PC-3 (cell line): ENCODE data around the gene MRPL40. TPM values are rescaled to one million over a fixed set of nuclear protein-coding genes. Genes with fewer than 3 reads are reported as not detected.

Experiments
- ATAC-seq: fragments of 200-7000 bp; cut with Tn5 transposase; 2 replicates; pipeline ENCODE4 v1.9.1; 2020; ENCODE audit warnings: mild to moderate bottlenecking, moderate library complexity
- BruUV-seq: library from RNA; stranded (reverse); fragments of 400-500 nt; replicated peaks from 2 replicates; lab custom pipeline; 2021; lab: Mats Ljungman, UMichigan
- CTCF ChIA-PET: fragments of 300-600 bp; sonication (Branson Sonifier 250); formaldehyde crosslinking; loops from one replicate; lab custom pipeline; 2022; ENCODE audit warnings: antibody characterized with exemption; lab: Charles Lee
- POLR2A ChIA-PET: fragments of 300-600 bp; sonication (Branson Sonifier 250); formaldehyde crosslinking; loops from one replicate; lab custom pipeline; 2022; ENCODE audit warnings: antibody characterized with exemption; ENCODE audit not compliant: unreplicated experiment; lab: Charles Lee
- DNase-seq: peaks from one replicate; pipeline ENCODE4 v3.0.0-alpha.2; 2015
- H2AFZ ChIP-seq: fragments of 300-600 bp; sonication (generic); 2 replicates; pipeline ENCODE4 v1.6.0; 2016; ENCODE audit warnings: antibody characterized with exemption, low read length
- H3F3A ChIP-seq: fragments of 300-600 bp; sonication (generic); one replicate; pipeline ENCODE4 v1.6.0; 2017; ENCODE audit warnings: antibody characterized with exemption, low read length, control low read depth, mild to moderate bottlenecking; ENCODE audit not compliant: unreplicated experiment
- H3K27ac ChIP-seq: fragments of 300-600 bp; sonication (generic); 2 replicates; pipeline ENCODE4 v1.5.1; 2016; ENCODE audit warnings: mild to moderate bottlenecking, low read length
- H3K27me3 ChIP-seq: fragments of 300-600 bp; sonication (generic); 2 replicates; pipeline ENCODE4 v1.6.1; 2016; ENCODE audit warnings: low read length, mixed read lengths
- H3K36me3 ChIP-seq: fragments of 300-600 bp; sonication (generic); 2 replicates; pipeline ENCODE4 v1.6.1; 2016; ENCODE audit warnings: low read depth, mixed run types, low read length, mixed read lengths
- H3K4me1 ChIP-seq: fragments of 300-600 bp; sonication (generic); 2 replicates; pipeline ENCODE4 v1.5.1; 2016; ENCODE audit warnings: low read length; ENCODE audit not compliant: insufficient read depth
- H3K4me2 ChIP-seq: fragments of 300-600 bp; sonication (generic); 2 replicates; pipeline ENCODE4 v1.6.0; 2016; ENCODE audit warnings: low read length
- H3K4me3 ChIP-seq: fragments of 300-600 bp; sonication (generic); 2 replicates; pipeline ENCODE4 v1.5.1; 2016; ENCODE audit warnings: mild to moderate bottlenecking, low read length, mixed read lengths
- H3K79me2 ChIP-seq: fragments of 300-600 bp; sonication (generic); 2 replicates; pipeline ENCODE4 v1.6.1; 2017; ENCODE audit warnings: low read length, mixed read lengths
- H3K9ac ChIP-seq: fragments of 300-600 bp; sonication (generic); 2 replicates; pipeline ENCODE4 v1.6.0; 2016; ENCODE audit warnings: mild to moderate bottlenecking, low read length
- H3K9me2 ChIP-seq: fragments of 300-600 bp; sonication (generic); replicated peaks from 2 replicates; pipeline ENCODE4 v1.6.1; 2016; ENCODE audit warnings: mixed run types, low read length, mixed read lengths
- H3K9me3 ChIP-seq: fragments of 300-600 bp; sonication (generic); 2 replicates; pipeline ENCODE4 v1.6.1; 2016; ENCODE audit warnings: low read length, mixed read lengths
- H4K20me1 ChIP-seq: fragments of 300-600 bp; sonication (generic); 2 replicates; pipeline ENCODE4 v1.6.1; 2016; ENCODE audit warnings: low read length, mixed read lengths
- CTCF ChIP-seq: fragments of 300-600 bp; sonication (generic); conservative IDR thresholded peaks from 2 replicates; pipeline ENCODE4 v1.5.1; 2017; ENCODE audit warnings: antibody characterized with exemption, low read depth, mild to moderate bottlenecking, low read length
- EZH2 ChIP-seq: fragments of 300-600 bp; sonication (generic); IDR thresholded peaks from one replicate; pipeline ENCODE4 v1.6.1; 2017; ENCODE audit warnings: antibody characterized with exemption, mild to moderate bottlenecking, low read length; ENCODE audit not compliant: unreplicated experiment
- EZH2phosphoT487 ChIP-seq: fragments of 300-600 bp; sonication (generic); IDR thresholded peaks from 2 replicates; pipeline ENCODE4 v1.6.1; 2018; ENCODE audit warnings: mild to moderate bottlenecking, antibody characterized with exemption, low read length, borderline replicate concordance
- intact Hi-C: fragments of 100-400 bp; cut with micrococcal nuclease; formaldehyde crosslinking; loops from 2 replicates; pipeline ENCODE4 v1.9.0; 2023
- total RNA-seq: library from RNA; depleted of rRNA; stranded (reverse); fragments of >200 nt; gene quantifications from 2 replicates; pipeline ENCODE4 v1.2.3, GENCODE V29; 2014

The MRPL40 gene
- total RNA-seq, 1 experiment from 2014 or later = 55.1 TPM

- TF ChIP-seq CTCF (no peak), EZH2 (no peak), EZH2phosphoT487 (no peak)
- DNase-seq (no peak), ATAC-seq (no peak)
- ChIA-PET CTCF (no interaction called here), POLR2A (no interaction called here)
- intact Hi-C loops = no loop called here
- no peaks in the 10 kb centered on the region for H3K4me1 ChIP-seq
- H3K9ac ChIP-seq = no peak overlapping the region
- H3K36me3 ChIP-seq = peaks cover 7% of the 10 kb centered on the region; the same call in 1 of the 2 replicates
- H3K79me2 ChIP-seq = peaks cover 68% of the 10 kb centered on the region
- no TSS peak for BruUV-seq
- no peak overlapping the region for H3K27ac ChIP-seq
- H3K9me3 ChIP-seq = no peaks in the 10 kb centered on the region
- H3F3A ChIP-seq = no peaks in the 10 kb centered on the region
- H3K9me2 ChIP-seq = no peaks in the 10 kb centered on the region
- no peak overlapping the region for H3K4me3 ChIP-seq
- H2AFZ ChIP-seq = no peak overlapping the region
- H3K4me2 ChIP-seq = no peak overlapping the region
- H3K27me3 ChIP-seq = no peaks in the 10 kb centered on the region
- 0 out of 2 replicates have a peak, but pooled peaks cover 6% of the 10 kb centered on the region for H4K20me1 ChIP-seq
These were observed 19.4 kb upstream of the MRPL40 start for GRCh38 chr22:19412923-19413322.

GRCh38 chr22:19419086-19419463, 13.3 kb upstream of the MRPL40 start:
- Histone ChIP-seq H2AFZ (no peak overlapping the region), H3F3A (no peaks in the 10 kb centered on the region), H3K4me1 (no peaks in the 10 kb centered on the region), H3K4me3 (no peak overlapping the region), H3K36me3 (no peaks in the 10 kb centered on the region), H3K9me3 (no peaks in the 10 kb centered on the region), H3K9ac (no peak overlapping the region), H3K27me3 (no peaks in the 10 kb centered on the region), H4K20me1 (peaks cover 15% of the 10 kb centered on the region; the same call in 1 of the 2 replicates), H3K9me2 (no peaks in the 10 kb centered on the region), H3K4me2 (no peak overlapping the region), H3K27ac (no peak overlapping the region), H3K79me2 (peaks cover 96% of the 10 kb centered on the region)
- ATAC-seq = no peak
- DNase-seq = no peak
- no peak for TF ChIP-seq CTCF
- no peak for TF ChIP-seq EZH2
- no peak for TF ChIP-seq EZH2phosphoT487
- POLR2A ChIA-PET = no interaction called here
- intact Hi-C loops = no loop called here
- no TSS peak for BruUV-seq
- CTCF ChIA-PET = no interaction called here

DNA sequence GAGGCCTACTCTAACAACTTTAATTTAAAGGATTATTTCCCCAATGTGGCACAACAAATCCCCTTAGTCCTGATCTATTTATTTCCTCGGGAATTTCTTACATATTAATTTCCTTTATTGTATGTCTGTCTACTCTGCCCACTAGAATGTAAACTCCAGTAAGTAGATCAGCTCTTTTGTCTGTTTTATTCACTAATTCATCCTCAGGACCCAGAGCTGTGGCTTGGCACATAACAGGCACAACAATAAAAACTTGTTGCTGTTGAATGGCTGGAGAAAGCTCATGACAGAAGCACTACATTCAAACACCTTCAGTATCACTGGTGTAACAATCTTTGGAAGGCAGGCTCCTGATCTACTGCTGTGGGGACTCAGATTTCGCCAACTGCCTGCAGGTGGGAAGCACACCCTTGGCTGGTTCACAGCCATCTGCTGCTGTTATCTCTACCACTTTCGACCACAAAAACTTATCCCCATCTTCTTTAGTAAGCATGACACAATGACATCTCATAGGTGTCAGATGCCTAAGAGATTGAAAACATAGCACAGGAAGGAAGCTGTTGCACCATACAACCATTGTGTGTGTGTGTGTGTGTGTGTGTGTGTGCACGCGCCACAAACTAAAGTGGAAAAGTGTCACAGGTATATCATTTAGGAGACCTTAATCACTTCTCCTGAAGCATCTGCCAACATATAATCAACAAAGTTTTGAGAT, 12.7 kb upstream of the MRPL40 start:
- DNase-seq = no peak
- no peak overlapping the region for H3K4me3 ChIP-seq
- H4K20me1 ChIP-seq = peaks cover 15% of the 10 kb centered on the region; the same call in 1 of the 2 replicates
- H3K4me2 ChIP-seq = no peak overlapping the region
- ChIA-PET CTCF (no interaction called here), POLR2A (no interaction called here)
- H3K9me3 ChIP-seq = no peaks in the 10 kb centered on the region
- H2AFZ ChIP-seq = no peak overlapping the region
- no peaks in the 10 kb centered on the region; the same call in 1 of the 2 replicates for H3K36me3 ChIP-seq
- no peak for TF ChIP-seq CTCF
- TF ChIP-seq EZH2 = no peak
- TF ChIP-seq EZH2phosphoT487 = no peak
- H3K4me1 ChIP-seq = no peaks in the 10 kb centered on the region
- BruUV-seq = no TSS peak
- H3K27me3 ChIP-seq = no peaks in the 10 kb centered on the region
- no peak overlapping the region for H3K9ac ChIP-seq
- intact Hi-C loops = no loop called here
- no peak overlapping the region for H3K27ac ChIP-seq
- H3F3A ChIP-seq = no peaks in the 10 kb centered on the region
- H3K9me2 ChIP-seq = no peaks in the 10 kb centered on the region
- ATAC-seq = no peak
- H3K79me2 ChIP-seq = peaks cover 96% of the 10 kb centered on the region
